ENCODE results near the gene CABLES1.

Gene CABLES1

GRCh38 chr18:23113576-23113975 is 21.7 kb upstream of the CABLES1 start:
- no peak for DNase-seq

GRCh38 chr18:23114171-23114881 is 21.0 kb upstream of the CABLES1 start:
- DNase-seq, result peak in 1 of 2 experiments; percentile 48

- DNase-seq, result no peak
These were observed 20.4 kb upstream of the CABLES1 start for GRCh38 chr18:23114911-23115310.

- DNase-seq, result no peak
These were observed 19.6 kb upstream of the CABLES1 start for GRCh38 chr18:23115683-23116096.

GRCh38 chr18:23121133-23121532 is 14.2 kb upstream of the CABLES1 start:
- DNase-seq, result no peak

GRCh38 chr18:23122334-23123229 is 12.7 kb upstream of the CABLES1 start:
- DNase-seq, result no peak

- peak; percentile 35 to 72 for DNase-seq
These were observed 8.8 kb upstream of the CABLES1 start for GRCh38 chr18:23126376-23127056.

GRCh38 chr18:23127090-23127489 is 8.2 kb upstream of the CABLES1 start:
- DNase-seq, result peak in 1 of 2 experiments; percentile 29

GRCh38 chr18:23129355-23130002 is 5.8 kb upstream of the CABLES1 start:
- DNase-seq, result no peak

- DNase-seq, result peak; percentile 63 to 72
These were observed 3.5 kb upstream of the CABLES1 start for GRCh38 chr18:23131693-23132319.

- DNase-seq, result peak; percentile 87 to 96
These were observed 1.2 kb upstream of the CABLES1 start for GRCh38 chr18:23133860-23134779.

GRCh38 chr18:23135550-23136325 is 453 bp downstream of the CABLES1 start:
- peak in 1 of 2 experiments; percentile 47 for DNase-seq

GRCh38 chr18:23136326-23137096 is 1.2 kb downstream of the CABLES1 start:
- DNase-seq, result peak in 1 of 2 experiments; percentile 28

GRCh38 chr18:23137097-23137635 is 1.9 kb downstream of the CABLES1 start:
- no peak for DNase-seq

- no peak for DNase-seq
These were observed 2.5 kb downstream of the CABLES1 start for GRCh38 chr18:23137788-23138216.

GRCh38 chr18:23138471-23138870 is 3.2 kb downstream of the CABLES1 start:
- peak in 1 of 2 experiments; percentile 32 for DNase-seq

GRCh38 chr18:23141104-23141999 is 6.1 kb downstream of the CABLES1 start:
- DNase-seq, result peak in 1 of 2 experiments; percentile 49

Data from NCI-H2081 (cell line).